ENCODE data around the gene PPP2R5B.

The PPP2R5B gene

DNA sequence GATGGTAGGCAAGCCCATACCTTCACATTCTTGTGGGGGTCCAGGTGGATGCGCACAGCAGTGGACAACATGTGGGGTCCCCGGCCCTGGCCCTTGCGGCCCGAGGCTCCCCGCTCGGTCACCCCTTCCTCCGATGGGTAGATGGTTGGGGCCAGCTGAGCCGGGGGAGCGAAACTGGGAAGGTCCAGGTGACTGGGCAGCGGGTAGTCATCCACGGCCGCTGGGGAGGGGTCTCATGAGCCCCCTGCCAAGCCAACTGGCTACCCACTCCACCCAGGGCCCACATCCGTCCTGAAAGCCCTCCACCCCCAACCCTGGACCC lies 18.2 kb upstream of the PPP2R5B start:
- TF ChIP-seq, protein P1, sequence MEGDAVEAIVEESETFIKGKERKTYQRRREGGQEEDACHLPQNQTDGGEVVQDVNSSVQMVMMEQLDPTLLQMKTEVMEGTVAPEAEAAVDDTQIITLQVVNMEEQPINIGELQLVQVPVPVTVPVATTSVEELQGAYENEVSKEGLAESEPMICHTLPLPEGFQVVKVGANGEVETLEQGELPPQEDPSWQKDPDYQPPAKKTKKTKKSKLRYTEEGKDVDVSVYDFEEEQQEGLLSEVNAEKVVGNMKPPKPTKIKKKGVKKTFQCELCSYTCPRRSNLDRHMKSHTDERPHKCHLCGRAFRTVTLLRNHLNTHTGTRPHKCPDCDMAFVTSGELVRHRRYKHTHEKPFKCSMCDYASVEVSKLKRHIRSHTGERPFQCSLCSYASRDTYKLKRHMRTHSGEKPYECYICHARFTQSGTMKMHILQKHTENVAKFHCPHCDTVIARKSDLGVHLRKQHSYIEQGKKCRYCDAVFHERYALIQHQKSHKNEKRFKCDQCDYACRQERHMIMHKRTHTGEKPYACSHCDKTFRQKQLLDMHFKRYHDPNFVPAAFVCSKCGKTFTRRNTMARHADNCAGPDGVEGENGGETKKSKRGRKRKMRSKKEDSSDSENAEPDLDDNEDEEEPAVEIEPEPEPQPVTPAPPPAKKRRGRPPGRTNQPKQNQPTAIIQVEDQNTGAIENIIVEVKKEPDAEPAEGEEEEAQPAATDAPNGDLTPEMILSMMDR (IDR thresholded peaks at IDR 0.05; ENCODE audit: insufficient read depth, low read length, poor library complexity, severe bottlenecking): no peak
- H3K36me3 ChIP-seq (ENCODE audit: control insufficient read depth, insufficient read depth, low read length): peaks cover 33% of the 10 kb centered on the region
- H3K27me3 ChIP-seq (replicated peaks; ENCODE audit: control insufficient read depth, insufficient read depth, low read length): no peaks in the 10 kb centered on the region
- no peak for DNase-seq (ENCODE audit: extremely low read depth, insufficient read length)
- H3K4me3 ChIP-seq (replicated peaks; ENCODE audit: low read depth, low read length): no peak overlapping the region

DNA sequence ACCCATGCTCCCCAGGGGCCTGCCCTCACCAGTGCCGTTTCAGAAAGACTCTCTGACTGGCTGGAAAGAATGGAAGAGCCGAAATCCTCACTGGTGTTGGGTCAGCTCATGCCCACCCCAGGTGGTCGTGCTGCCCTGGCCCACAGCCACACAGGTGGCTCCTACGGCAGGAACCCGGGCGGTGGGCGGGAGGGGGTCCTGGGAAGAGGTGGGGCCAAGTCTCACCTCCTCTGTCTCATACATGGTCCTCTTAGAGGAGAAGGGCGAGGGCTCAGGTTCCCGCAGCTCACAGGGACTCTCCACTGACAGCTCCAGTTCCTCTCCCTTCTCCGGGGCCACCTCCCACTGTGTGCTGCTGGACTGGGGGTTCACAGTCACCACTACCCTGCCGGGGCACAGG lies 15.7 kb upstream of the PPP2R5B start:
- peaks cover 43% of the 10 kb centered on the region for H3K36me3 ChIP-seq (ENCODE audit: control insufficient read depth, insufficient read depth, low read length)
- H3K4me3 ChIP-seq (replicated peaks; ENCODE audit: low read depth, low read length): no peak overlapping the region
- TF ChIP-seq, protein P1 (IDR thresholded peaks at IDR 0.05; ENCODE audit: insufficient read depth, low read length, poor library complexity, severe bottlenecking): no peak

DNA sequence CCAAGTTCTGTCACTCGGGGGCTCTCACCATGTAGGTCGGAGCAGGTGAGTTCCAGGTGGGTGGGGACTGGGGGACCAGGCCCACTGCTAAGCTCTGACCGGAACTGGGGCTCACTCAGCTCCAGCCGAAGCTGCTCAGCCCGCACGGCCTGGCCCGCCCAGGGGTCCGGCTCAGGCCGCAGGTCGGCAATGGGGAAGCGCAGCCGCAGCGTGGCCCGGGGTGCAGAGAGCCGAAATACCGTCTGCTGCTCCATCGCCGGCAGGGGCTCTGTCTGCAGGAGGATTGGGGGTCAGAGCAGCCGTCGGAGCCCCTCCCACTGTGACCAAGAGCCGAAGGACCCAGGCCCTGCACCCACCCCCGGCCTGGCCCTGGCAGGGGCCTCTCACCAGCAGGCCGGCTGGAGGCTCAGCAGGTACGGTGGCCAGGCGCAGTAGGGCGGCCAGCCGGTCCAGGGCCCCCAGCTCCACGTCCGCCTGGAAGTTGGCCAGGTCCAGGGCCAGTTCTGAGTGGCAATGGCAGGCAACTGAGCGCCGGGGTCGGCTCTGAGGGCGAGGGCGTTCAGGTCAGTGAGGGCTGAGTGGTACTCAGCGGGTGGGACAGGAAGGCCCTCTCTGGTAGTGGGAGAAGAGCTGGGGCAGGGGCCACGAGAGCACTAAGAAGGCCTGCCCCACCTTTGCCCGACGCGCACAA lies 14.7 kb upstream of the PPP2R5B start:
- TF ChIP-seq, protein P1 (IDR thresholded peaks at IDR 0.05; ENCODE audit: insufficient read depth, low read length, poor library complexity, severe bottlenecking): no peak
- Histone ChIP-seq H3K4me3 (replicated peaks; ENCODE audit: low read depth, low read length) (no peak overlapping the region), H3K36me3 (ENCODE audit: control insufficient read depth, insufficient read depth, low read length) (peaks cover 45% of the 10 kb centered on the region), H3K27me3 (replicated peaks; ENCODE audit: control insufficient read depth, insufficient read depth, low read length) (no peaks in the 10 kb centered on the region)
- DNase-seq (ENCODE audit: extremely low read depth, insufficient read length): no peak

More for the DNA sequence above, 15.7 kb upstream of the PPP2R5B start:
- no peak for DNase-seq (ENCODE audit: extremely low read depth, insufficient read length)
- no peaks in the 10 kb centered on the region for H3K27me3 ChIP-seq (replicated peaks; ENCODE audit: control insufficient read depth, insufficient read depth, low read length)

DNA sequence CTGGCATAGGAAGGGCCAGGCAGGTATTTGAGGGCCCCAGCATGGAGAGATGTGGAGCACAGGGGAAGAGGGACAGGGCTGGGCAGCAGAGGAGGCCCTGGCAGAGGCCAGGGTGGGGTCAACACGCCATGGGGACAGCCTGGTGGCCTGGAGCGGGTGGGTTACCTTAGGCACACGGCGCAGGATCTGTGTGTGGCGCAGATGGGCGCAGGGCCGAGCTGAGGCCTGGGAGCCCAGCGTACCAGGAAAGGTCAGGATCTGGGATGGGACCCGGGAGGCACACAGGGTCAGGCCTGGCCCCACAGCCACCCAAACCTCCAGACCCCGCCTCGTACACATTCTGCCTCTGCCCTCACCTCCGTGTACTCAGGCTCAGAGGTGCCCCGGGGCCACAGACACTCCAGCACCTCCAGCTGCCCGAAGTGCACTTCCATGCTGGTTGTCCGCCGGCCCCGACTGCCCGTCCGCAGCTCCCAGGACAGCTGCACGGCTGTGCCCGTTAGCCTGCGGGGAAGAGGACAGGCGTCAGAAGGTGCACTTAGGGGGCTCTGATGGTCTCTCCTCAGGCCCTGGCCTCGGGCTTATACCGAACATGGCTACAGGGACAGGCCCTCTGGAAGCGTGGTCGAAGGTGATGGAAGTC lies 13.9 kb upstream of the PPP2R5B start:
- TF ChIP-seq, protein P1 (IDR thresholded peaks at IDR 0.05; ENCODE audit: insufficient read depth, low read length, poor library complexity, severe bottlenecking): no peak
- DNase-seq (ENCODE audit: extremely low read depth, insufficient read length): no peak
- Histone ChIP-seq H3K27me3 (replicated peaks; ENCODE audit: control insufficient read depth, insufficient read depth, low read length) (no peaks in the 10 kb centered on the region), H3K4me3 (replicated peaks; ENCODE audit: low read depth, low read length) (no peak overlapping the region), H3K36me3 (ENCODE audit: control insufficient read depth, insufficient read depth, low read length) (peaks cover 45% of the 10 kb centered on the region)

DNA sequence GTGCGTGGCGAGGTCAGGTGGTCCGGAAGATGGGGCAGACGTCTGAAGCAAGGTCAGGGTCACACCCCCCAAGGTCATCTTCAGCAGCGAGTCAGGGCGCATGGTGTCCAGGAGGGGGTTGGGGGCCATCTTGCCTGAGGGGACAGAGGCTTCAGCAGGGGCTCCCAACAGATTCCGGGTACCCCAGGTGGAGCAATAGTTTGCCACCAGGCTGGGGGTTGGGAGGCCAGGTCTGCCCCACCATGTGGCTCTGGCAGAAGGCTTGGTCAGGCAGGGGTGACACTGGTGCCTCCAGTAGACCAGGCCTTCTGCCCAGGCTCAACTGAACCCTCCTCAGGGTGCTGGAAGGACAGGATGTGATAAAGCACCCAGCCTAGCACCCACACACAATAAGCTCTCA lies 13.3 kb upstream of the PPP2R5B start:
- TF ChIP-seq, protein P1 (IDR thresholded peaks at IDR 0.05; ENCODE audit: insufficient read depth, low read length, poor library complexity, severe bottlenecking): no peak
- Histone ChIP-seq H3K27me3 (replicated peaks; ENCODE audit: control insufficient read depth, insufficient read depth, low read length) (no peaks in the 10 kb centered on the region), H3K4me3 (replicated peaks; ENCODE audit: low read depth, low read length) (no peak overlapping the region), H3K36me3 (ENCODE audit: control insufficient read depth, insufficient read depth, low read length) (peaks cover 40% of the 10 kb centered on the region)
- DNase-seq (ENCODE audit: extremely low read depth, insufficient read length): no peak
